Endothelial cell of umbilical vein (primary cell): Measurements from ENCODE around the gene OR2W3. TPM values are rescaled to one million over a fixed set of nuclear protein-coding genes. Genes with fewer than 3 reads are reported as not detected.

ENCODE experiments used
- BruUV-seq: library from RNA; stranded (reverse); fragments of 400-500 nt; replicated peaks from 2 replicates; lab custom pipeline; 2021; lab: Mats Ljungman, UMichigan
- CTCF ChIA-PET: fragments of 300-600, 350-600 bp; sonication (Branson Sonifier 250); formaldehyde crosslinking; loops from one replicate; lab custom pipeline; 2021; ENCODE audit warnings: antibody characterized with exemption, inconsistent platforms; lab: Charles Lee
- POLR2A ChIA-PET: fragments of 300-600, 350-600 bp; sonication (Branson Sonifier 250); formaldehyde crosslinking; loops from one replicate; lab custom pipeline; 2021; ENCODE audit warnings: antibody characterized with exemption, inconsistent platforms; lab: Charles Lee
- DNase-seq: peaks from one replicate; pipeline ENCODE4 v3.0.0-alpha.2; 2011; ENCODE audit warnings: low read depth, low spot score
- FAIRE-seq: peaks from 2 replicates; lab custom pipeline; 2011; peaks lifted over from hg19 to GRCh38; lab: Jason Lieb, UNC
- H2AFZ ChIP-seq: 2 replicates; pipeline ENCODE4 v1.6.0; 2012; ENCODE audit warnings: low read depth, low read length, control low read depth, inconsistent platforms
- H3K27ac ChIP-seq: 2 replicates; pipeline ENCODE4 v1.5.1; 2011; ENCODE audit warnings: low read depth, mild to moderate bottlenecking, control low read depth, low read length, moderate library complexity; ENCODE audit not compliant: insufficient read depth
- H3K27me3 ChIP-seq, 2 experiments: 2 replicates each; pipeline versions ENCODE4 v1.6.0 to v1.6.1; 2011; ENCODE audit warnings: low read length in 2 of 2, mixed read lengths in 1 of 2; ENCODE audit not compliant: control insufficient read depth in 2 of 2, insufficient read depth in 2 of 2
- H3K36me3 ChIP-seq, 2 experiments: 2 replicates in 1 of 2; 3 replicates in 1 of 2; pipeline ENCODE4 v1.5.1; 2011; ENCODE audit warnings: low read length in 2 of 2, mild to moderate bottlenecking in 1 of 2, moderate library complexity in 1 of 2; ENCODE audit not compliant: control insufficient read depth in 2 of 2, insufficient read depth in 2 of 2; ENCODE audit errors: extremely low read depth in 1 of 2
- H3K4me1 ChIP-seq: 3 replicates; pipeline ENCODE4 v1.5.1; 2011; ENCODE audit warnings: mild to moderate bottlenecking, low read length; ENCODE audit not compliant: control insufficient read depth, insufficient read depth; ENCODE audit errors: extremely low read depth
- H3K4me2 ChIP-seq: 2 replicates; pipeline ENCODE4 v1.6.1; 2011; ENCODE audit warnings: low read length, control low read depth, mixed read lengths; ENCODE audit not compliant: insufficient read depth
- H3K4me3 ChIP-seq, 3 experiments: fragments of 200-600 bp in 1 of 3; sonication (generic), shearing (Covaris generic) in 1 of 3; replicated peaks in 1 of 3; 2 replicates each; pipeline ENCODE4 v1.5.1; 2011 to 2016; ENCODE audit warnings: control low read depth in 3 of 3, low read length in 3 of 3, mild to moderate bottlenecking in 2 of 3, inconsistent platforms in 1 of 3, low read depth in 1 of 3, moderate library complexity in 1 of 3; ENCODE audit not compliant: insufficient read depth in 1 of 3
- H3K79me2 ChIP-seq: 2 replicates; pipeline ENCODE4 v1.6.0; 2012; ENCODE audit warnings: low read length, inconsistent platforms; ENCODE audit not compliant: control insufficient read depth, insufficient read depth
- H3K9ac ChIP-seq: replicated peaks from 2 replicates; pipeline ENCODE3; 2011; ENCODE audit warnings: low read length, control low read depth; ENCODE audit not compliant: insufficient read depth; ENCODE audit errors: extremely low read depth
- H3K9me1 ChIP-seq: replicated peaks from 3 replicates; pipeline ENCODE4 v1.6.0; 2011; ENCODE audit warnings: mild to moderate bottlenecking, low read length; ENCODE audit not compliant: control insufficient read depth, insufficient read depth; ENCODE audit errors: extremely low read depth
- H3K9me3 ChIP-seq: replicated peaks from 2 replicates; pipeline ENCODE4 v1.5.1; 2012; ENCODE audit warnings: low read length, inconsistent platforms; ENCODE audit not compliant: control insufficient read depth, insufficient read depth
- H4K20me1 ChIP-seq: replicated peaks from 2 replicates; pipeline ENCODE3; 2011; ENCODE audit warnings: mild to moderate bottlenecking, low read length; ENCODE audit not compliant: control insufficient read depth, insufficient read depth; ENCODE audit errors: extremely low read depth
- CTCF ChIP-seq, 2 donors: IDR thresholded peaks; 1 replicate in 1 of 2; 2 replicates in 1 of 2; pipeline ENCODE4 v1.5.1; 2011; ENCODE audit warnings: low read length in 2 of 2, mild to moderate bottlenecking in 2 of 2, moderate library complexity in 2 of 2, control low read depth in 1 of 2, inconsistent platforms in 1 of 2, low read depth in 1 of 2; ENCODE audit not compliant: insufficient read depth in 1 of 2; ENCODE audit errors: extremely low read depth in 1 of 2
- EZH2 ChIP-seq: IDR thresholded peaks from 2 replicates; pipeline ENCODE4 v1.6.1; 2012; ENCODE audit warnings: borderline replicate concordance, low read depth, mild to moderate bottlenecking, moderate library complexity, low read length, inconsistent platforms; ENCODE audit not compliant: severe bottlenecking
- FOS ChIP-seq: IDR thresholded peaks from 2 replicates; pipeline ENCODE4 v1.6.1; 2011; ENCODE audit warnings: mild to moderate bottlenecking, low read length, moderate library complexity, borderline replicate concordance; ENCODE audit not compliant: insufficient read depth
- GATA2 ChIP-seq: IDR thresholded peaks from 2 replicates; pipeline ENCODE4 v1.7.0; 2011; ENCODE audit warnings: low read depth, mild to moderate bottlenecking, moderate library complexity, mixed read lengths, low read length; ENCODE audit not compliant: insufficient read length, insufficient read depth
- JUN ChIP-seq: IDR thresholded peaks from 2 replicates; pipeline ENCODE4 v1.6.1; 2011; ENCODE audit warnings: borderline replicate concordance, low read depth; ENCODE audit not compliant: insufficient read length, insufficient read depth
- MYC ChIP-seq: IDR thresholded peaks from one replicate; pipeline ENCODE4 v1.6.1; 2011; ENCODE audit warnings: mild to moderate bottlenecking, low read depth, low read length
- POLR2A ChIP-seq: IDR thresholded peaks from 2 replicates; pipeline ENCODE4 v1.6.1; 2012; ENCODE audit warnings: low read depth, mild to moderate bottlenecking, control low read depth, low read length
- POLR2AphosphoS5 ChIP-seq: IDR thresholded peaks from 2 replicates; pipeline ENCODE4 v1.6.1; 2012; ENCODE audit warnings: low read depth, mild to moderate bottlenecking, control low read depth, low read length, moderate library complexity; ENCODE audit not compliant: insufficient read depth
- dilution Hi-C: fragments of 300-500 bp; cut with MboI; formaldehyde crosslinking; loops from one replicate; pipeline ENCODE4 v1.15.0; 2019; ENCODE audit warnings: low sequenced_read_pairs; ENCODE audit not compliant: extremely low pct_ligation_motif_present
- intact Hi-C: fragments of 100-400 bp; cut with micrococcal nuclease; formaldehyde crosslinking; loops from one replicate; pipeline ENCODE4 v1.10.0; 2022
- polyA plus RNA-seq, 4 experiments: library from polyadenylated mRNA; depleted of rRNA in 3 of 4; stranded (reverse) in 3 of 4; unstranded in 1 of 4; fragments of >200 nt; gene quantifications; 2 replicates each; pipeline versions ENCODE4 v1.2.1 to v1.2.3, GENCODE V29; 2011 to 2012; ENCODE audit warnings: missing spikeins in 1 of 4
- total RNA-seq: library from RNA; stranded (reverse); gene quantifications from 2 replicates; pipeline ENCODE4 v1.2.3, GENCODE V29; 2021
- TF ChIP-seq, protein P1 (sequence below): IDR thresholded peaks from 2 replicates; pipeline ENCODE4 v1.6.1; 2011; ENCODE audit not compliant: insufficient read depth, insufficient read length

Gene OR2W3
- total and polyA plus RNA-seq, 2 donors (not counting 3 experiments of a cell fraction or from before 2014, with no cell fraction given): not detected

DNA sequence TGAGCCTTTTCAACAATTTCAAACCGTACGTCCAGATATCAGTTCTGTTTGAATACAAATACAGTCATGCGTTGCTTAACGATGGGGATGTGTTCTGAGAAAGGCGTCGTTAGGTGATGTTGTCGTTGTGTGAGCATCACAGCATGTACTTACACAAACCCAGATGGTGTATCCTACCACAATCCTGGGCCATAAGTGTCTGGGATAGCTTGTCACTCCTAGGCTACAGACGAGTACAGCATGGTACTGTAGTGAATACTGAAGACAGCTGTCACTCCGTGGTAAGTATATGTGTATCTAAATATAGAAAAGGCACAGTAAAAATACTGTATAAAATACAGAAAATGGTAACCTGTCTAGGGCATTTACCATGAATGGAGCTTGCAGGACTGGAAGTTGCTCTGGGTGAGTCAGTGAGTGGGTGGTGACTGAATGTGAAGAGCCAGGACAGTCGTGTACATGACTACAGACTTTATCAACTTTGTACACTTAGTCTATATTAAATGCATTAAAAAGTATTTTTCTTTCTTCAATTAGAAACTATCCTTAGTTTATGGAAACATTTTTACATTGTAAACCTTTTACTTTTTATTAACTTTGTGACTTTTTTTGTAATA lies 10.5 kb upstream of the OR2W3 start:
- Histone ChIP-seq H3K9ac (no peak overlapping the region), H3K4me2 (no peak overlapping the region), H3K27ac (no peak overlapping the region), H3K4me3 (no peak overlapping the region), H3K27me3 (no peaks in the 10 kb centered on the region), H4K20me1 (no peaks in the 10 kb centered on the region), H3K9me1 (no peaks in the 10 kb centered on the region), H3K9me3 (peaks cover 4% of the 10 kb centered on the region), H3K4me1 (no peaks in the 10 kb centered on the region), H3K79me2 (no peaks in the 10 kb centered on the region), H2AFZ (no peak overlapping the region), H3K36me3 (no peaks in the 10 kb centered on the region)
- FAIRE-seq (no peak), DNase-seq (no peak)
- no TSS peak for BruUV-seq
- dilution Hi-C loops: no loop called here
- POLR2A ChIA-PET: no interaction called here
- CTCF ChIA-PET: no interaction called here
- intact Hi-C loops: no loop called here
- TF ChIP-seq CTCF (IDR thresholded peaks at IDR 0.05; ENCODE audit: extremely low read depth in 1 of 2, insufficient read depth in 1 of 2, low read depth in 1 of 2, low read length in 2 of 2): no peak
- TF ChIP-seq, protein P1, sequence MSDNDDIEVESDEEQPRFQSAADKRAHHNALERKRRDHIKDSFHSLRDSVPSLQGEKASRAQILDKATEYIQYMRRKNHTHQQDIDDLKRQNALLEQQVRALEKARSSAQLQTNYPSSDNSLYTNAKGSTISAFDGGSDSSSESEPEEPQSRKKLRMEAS: no peak
- no peak for TF ChIP-seq FOS
- TF ChIP-seq JUN: no peak
- TF ChIP-seq GATA2: no peak
- TF ChIP-seq POLR2A: no peak
- TF ChIP-seq MYC: no peak
- no peak for TF ChIP-seq POLR2AphosphoS5
- no peak for TF ChIP-seq EZH2
